HG03432 (cell line): ENCODE measurements around the gene PDIA6.
A peak's percentile ranks its signal among the peaks of the same experiment; 100 is the strongest.
"Not testable (repeated sequence)": the region's sequence is repeated elsewhere in the genome, so short reads cannot be mapped to it uniquely, and the experiment has no call there.

ENCODE experiments used
- ATAC-seq: cut with Tn5 transposase; IDR thresholded peaks from one replicate; pipeline ENCODE4 v1.9.1; 2021; ENCODE audit warnings: mild to moderate bottlenecking, moderate library complexity; ENCODE audit not compliant: unreplicated experiment

Gene PDIA6

DNA sequence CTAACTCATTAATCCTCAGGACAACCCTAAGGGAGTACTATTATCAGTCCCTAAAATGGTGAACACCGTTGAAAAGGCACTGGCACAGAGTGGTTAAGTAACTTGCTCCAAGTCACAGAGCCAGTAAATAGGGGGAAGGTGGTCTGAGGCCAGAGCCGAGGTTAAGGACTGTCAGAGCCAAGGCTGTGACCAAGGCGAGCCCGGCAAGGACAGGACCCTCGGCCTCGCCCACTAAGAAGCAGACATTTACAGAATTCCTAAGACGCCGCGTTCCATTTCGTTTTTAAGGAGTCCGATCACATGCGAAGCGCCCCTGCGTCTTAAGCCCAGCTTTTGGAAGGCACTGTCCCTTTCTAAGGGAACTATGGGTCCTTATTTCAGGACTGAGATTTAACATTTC, 1.1 kb downstream of the PDIA6 start:
- no peak for ATAC-seq

DNA sequence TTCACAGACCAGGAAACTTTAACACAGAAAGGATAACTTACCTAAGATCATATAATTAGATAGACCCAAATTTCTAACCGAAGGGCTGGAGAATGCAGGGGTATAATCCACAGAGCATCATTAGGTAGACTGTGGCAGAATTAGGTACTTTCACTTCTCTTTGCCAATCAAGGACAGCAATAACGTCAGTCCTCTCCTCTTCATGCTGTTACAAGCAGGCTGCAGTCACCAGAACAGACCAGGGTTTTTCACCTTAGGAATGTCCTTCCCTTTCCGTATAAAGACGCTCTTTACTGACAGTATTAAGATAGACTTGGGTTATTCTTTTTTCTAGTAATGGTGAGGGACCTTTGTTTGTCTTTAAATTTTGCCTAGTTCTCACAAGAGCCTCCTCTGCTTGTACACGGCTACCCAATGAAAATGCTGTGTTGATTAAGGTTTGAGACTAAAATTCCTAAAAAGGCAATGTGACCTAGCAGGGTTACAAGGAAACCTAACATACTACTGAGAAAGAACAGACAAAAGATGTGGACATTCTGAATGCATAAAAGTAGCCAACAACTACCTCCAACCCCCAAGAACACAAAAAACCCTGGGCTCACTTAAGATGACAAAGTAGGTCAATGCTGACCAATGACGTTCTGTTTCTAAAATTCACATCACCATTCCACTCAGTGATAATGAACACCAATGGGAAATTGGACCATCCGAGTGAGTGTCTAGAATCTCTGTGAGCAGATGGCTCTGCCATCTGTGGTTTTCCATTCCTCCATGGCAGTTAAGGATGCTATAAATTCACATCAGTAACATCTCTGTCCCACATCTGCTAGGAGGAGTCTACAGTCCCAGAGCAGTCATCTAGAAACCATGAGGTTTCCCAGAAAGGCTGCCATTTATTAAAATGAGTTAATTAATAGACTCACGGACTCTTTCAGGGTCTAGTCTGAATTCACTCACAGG, 2.1 kb downstream of the PDIA6 start:
- ATAC-seq: peak; percentile 26

DNA sequence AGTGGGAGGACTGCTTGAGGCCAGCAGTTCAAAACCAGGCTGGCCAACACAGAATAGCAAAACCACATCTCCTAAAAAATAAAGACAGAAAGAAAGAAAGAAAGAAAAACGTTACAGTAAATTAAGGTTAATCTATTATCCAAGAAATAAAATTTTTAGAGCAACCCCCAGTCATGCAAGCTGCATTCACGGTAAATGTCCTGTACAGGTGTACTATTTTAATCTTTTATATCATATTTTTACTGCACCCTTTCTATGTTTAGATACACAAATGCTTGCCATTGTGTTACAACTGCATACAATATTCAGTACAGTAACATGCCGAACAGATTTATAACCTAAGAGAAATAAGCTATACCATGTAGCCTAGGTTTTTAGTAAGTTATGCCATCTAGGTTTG, 6.0 kb downstream of the PDIA6 start:
- no peak for ATAC-seq

DNA sequence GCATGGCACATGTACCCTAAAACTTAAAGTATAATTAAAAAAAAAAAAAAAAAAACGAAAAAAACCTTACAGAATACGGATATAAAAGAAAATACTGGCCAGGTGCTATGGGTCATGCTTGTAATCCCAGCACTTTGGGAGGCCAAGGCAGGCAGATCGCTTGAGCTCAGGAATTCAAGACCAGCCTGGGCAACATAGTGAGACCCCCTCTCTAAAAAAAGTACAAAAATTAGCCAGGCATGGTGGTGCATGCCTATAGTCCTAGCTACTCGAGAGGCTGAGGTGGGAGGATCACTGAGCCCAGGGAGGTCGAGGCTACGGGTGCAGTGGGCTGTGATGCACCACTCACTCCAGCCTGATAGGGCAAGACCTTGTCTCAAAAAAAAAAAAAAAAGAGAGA, 6.6 kb downstream of the PDIA6 start:
- ATAC-seq: not testable (repeated sequence)

DNA sequence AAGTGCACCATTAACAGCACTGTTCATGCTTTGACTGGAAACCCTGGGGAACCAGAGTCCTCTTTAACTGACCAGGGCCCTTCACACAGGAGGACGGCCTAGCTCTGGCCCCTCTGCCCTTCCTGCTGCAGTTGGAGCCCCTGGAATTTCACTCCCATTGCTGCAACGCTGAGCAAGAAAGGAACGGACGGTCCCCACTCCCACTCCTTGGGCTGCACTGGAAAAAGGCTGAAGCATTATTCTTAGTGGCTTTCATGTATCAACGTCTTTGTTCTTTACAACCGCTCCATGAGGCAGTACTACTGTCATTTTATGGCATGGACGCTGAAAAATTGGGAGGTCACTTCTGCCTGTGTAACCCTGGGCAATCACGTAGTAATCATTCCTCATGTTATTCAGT, 9.9 kb downstream of the PDIA6 start:
- no peak for ATAC-seq

DNA sequence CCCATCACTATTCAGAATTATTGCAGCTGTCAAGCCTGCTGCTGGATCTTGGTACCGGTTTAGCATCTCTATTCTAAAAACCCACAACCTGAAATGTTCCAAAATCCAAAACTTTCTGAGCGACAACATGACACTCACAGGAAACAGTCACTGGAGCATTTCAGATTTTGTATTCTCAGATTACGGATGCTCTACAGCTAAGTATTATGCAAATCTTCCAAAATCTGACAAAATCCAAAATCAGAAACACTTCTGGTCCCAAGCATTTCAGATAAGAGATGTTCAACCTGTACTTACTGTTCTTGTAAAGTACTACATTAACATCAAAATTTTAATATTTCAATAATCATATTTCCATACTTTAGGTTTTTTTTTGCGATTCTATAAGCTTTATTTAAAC, 12.4 kb downstream of the PDIA6 start:
- no peak for ATAC-seq

DNA sequence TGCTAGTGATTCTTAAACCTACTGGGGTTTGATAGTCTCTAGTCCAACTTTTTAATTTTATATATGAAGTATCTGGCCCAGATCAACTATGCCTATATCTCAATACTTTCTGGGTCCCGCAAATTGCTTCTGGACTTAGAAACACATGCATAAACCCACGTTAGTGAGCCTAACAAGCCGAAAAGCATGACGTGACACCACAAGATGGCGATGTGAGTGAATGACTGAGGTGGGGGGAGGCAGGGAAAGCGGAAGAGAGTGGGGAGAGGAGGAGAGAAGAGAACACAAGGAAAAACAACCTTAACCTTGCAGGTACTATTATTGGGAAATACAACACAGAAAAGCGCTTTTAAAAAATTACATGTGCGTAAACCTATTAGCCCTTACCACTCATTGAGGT, 13.8 kb downstream of the PDIA6 start:
- ATAC-seq: no peak

DNA sequence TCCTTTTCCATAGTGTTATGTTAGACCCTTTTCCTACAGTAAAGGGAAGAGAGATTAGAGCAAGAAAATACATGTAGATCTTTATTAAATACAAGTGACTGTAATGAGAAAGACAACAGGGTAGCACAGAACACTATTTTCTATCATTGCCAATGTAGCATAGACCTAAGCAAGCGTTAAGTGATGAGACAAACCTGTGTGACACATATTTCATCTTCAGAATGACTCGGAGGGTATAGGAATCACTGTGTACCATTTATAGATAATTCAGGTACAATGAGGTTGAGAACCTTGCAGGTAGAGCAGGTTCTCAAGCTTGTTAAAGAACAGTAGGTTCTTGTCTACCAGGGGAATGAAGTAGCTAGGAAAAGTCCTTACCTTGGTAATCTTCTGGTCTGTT, 15.9 kb downstream of the PDIA6 start:
- no peak for ATAC-seq

DNA sequence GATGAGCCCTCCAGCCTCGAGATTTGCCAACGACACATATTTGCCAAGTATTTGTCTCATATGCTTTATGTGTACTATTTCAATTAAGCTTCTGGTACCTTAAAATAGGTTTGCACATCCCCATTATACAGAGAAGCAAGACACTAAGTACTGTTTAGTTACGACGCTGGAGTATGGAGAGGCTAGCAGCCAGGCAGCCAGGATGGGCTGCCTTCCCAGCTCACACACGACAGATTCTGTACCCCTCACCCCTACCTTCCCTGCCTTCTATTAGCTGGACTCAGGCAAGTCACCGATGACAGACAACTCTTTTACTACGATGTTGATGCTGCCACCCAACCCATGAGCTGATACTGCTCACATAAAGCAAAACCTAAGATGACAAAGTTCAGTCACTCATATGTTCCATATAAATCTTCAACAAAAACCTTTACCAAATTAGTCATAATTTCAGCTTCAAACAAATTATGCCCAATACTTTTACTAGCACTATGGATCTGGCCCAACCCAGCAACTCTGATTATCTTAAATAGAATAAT, 17.0 kb downstream of the PDIA6 start:
- ATAC-seq: no peak

DNA sequence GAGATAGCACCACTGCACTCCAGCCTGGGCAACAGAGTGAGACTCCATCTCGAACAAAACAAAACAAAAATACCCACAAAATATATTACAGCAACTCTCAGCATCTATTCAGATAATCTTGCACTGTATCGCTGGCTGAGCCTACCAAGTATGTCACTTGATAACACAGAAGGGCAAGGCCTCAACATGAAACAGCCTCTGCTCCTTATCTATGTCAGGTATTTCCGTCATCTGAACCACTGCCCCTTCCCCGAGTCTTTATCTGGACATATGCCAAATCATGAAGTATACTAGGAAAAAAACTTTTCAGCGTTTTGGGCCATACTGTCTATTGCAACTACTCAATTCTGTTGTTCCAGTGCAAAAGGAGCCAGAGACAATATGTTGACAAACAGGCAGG, 17.7 kb downstream of the PDIA6 start:
- ATAC-seq: no peak

DNA sequence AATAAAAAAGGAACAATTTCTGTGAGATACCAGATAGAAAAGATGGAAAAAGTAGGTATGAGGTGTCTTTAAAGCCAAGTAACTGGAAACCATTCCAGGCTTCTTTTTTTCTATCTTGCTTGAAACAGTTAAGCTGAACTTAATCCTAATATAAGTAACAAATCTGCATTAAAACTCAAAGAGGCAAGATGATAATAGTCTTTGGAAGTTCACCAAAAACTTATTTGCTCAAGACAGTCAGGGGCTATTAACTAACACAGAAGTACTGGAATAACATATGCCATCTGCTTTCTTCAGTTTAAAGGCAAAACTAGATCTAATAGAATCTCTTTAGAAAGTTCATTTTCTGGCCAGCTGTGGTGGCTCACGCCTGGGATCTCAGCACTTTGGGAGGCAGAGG, 18.8 kb downstream of the PDIA6 start:
- no peak for ATAC-seq

DNA sequence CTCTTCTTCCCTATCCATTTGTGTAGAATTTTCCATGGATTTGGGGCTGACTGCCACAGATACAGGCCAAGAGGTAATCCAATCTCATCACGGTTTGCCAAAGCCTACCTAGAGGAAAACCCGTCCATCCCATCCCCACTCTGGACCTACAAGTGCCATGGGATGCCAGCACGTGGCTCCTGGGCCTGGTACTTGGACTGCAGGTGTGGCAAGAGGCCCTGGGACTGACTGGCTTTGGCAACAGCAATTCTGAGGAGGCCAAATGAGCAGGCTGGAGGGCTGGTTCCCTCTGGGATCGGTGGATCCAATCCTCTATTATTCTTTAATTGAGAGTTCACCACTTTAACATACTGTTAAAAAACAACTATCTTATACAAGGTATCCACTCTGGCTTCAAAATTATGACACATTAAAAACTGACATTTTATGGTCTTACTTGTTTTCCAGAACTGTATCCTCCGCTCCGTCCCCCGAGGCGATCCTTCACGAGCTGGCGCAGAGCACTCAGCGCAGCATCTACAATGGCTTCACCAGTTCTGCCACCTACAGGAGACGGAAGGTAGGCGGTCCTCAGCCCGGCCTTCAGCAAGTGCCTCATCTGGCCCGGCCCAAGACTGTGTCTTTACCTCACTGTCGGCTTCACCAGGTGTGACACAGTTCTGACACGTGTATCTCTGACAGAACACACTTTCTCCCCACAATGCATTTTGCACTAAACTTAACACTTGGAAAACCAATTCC, 19.8 kb downstream of the PDIA6 start:
- ATAC-seq: no peak

DNA sequence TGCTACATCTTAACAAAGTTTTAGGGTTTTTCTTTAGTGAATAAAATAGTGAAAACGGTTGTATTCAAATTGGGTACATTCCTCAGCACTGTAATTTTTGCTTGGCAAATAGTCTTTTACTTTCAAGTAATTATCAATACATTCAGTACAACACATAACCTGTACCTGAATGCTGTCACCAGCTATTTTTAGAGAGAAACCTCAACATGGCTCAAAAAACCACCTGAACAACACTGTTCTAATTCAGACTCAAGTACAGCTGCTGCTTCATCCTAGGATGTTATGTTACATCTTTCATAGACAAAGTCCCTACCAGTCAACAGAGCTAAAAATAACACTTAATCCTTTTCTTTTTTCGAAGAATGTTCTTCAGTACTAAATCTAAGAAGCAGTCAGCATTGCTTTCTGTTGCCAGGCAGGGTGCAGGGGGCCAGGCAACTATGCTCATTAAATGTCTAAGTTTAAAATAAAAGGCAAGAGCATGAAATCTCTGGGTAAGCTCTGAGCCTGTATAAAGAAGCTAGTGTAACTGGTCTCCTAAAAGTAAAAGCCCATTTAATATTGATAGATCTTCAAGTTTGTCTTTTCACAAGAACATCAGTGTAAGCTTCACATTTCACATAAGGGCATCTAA, 20.5 kb downstream of the PDIA6 start:
- ATAC-seq: peak; percentile 57

DNA sequence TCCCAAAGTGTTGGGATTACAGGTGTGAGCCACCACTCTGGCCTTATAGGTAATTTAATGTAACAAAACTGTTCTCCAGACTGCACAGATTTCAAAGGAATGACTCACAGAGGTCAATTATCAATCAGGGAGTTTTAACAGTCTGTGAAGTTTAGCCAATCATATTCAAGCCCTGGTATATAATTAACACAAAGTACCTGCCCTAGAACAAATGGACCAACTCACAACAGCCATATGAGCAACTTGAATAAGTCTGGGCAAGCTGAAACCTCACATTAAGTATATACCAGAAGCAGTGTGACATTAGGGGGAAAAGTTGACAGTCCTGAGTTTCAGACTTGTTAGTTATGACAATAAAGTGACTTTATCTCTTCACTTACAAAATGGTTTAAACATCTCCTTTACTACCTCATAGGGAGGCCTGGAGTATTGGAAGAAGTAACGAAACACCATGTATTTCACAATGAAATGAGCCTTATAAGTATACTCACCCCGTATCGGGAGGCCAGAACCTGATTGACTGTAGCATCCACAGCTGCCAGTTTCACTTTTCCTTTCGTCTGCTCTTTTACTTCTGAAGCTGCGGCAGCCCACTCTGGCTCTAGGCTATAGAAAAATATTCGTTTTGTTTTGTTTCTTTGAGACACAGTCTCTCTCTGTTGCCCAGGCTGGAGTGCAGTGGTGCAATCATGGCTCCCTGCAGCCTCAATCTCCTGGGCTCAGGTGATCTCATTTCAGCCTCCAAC, 22.2 kb downstream of the PDIA6 start:
- peak; percentile 79 for ATAC-seq

DNA sequence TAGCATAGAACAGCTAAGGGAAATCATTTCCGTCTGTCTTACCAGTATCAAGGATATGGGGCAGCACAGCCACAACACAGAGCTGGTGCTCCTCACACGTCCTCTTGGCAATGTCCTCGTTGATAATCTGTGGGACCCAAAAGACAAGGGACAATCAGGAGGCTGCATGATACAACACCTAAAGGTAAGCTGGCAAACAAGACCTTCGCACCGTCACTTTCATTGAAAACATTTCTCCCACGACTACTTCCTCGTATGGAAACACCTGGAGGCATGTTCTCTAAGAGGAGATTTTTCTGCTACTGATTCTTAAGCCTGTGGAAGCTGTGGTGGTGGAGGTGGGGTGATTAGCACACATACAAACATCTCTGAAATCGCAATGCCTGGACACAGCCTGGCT, 23.7 kb downstream of the PDIA6 start:
- ATAC-seq: no peak

DNA sequence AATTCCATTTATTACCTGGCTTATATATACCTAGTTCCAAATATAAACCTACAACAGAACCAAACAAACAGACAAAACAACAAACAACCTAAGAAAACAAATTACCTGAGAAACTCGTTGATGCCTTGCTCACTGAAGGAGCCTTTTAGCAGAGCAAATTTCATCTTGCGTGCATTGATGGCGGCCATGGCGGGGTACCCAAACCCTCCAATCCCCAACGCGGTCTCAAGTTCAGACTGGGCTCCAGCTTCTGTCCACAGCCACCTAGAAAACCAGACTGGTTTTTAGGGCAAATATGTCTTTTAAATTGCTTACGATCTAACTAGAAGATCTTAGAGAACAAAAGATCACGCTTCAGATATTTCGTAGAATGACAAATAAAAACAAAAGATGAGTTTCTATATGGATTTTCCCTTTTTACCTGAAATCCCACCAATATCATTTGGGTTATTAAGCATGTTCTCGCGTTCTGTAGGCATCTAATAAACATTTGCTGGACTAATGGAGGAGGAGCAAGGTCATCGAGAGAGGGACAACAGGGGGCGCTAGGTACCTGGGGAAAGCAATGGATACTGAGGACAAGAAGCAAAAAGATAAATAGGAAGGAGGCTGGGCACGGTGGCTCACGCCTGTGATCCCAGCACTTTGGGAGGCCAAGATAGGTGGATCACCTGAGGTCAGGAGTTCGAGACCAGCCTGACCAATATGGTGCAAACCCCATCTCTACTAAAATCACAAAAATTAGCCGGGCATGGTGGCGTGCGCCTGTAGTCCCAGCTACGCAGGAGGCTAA, 25.2 kb downstream of the PDIA6 start:
- ATAC-seq: no peak

DNA sequence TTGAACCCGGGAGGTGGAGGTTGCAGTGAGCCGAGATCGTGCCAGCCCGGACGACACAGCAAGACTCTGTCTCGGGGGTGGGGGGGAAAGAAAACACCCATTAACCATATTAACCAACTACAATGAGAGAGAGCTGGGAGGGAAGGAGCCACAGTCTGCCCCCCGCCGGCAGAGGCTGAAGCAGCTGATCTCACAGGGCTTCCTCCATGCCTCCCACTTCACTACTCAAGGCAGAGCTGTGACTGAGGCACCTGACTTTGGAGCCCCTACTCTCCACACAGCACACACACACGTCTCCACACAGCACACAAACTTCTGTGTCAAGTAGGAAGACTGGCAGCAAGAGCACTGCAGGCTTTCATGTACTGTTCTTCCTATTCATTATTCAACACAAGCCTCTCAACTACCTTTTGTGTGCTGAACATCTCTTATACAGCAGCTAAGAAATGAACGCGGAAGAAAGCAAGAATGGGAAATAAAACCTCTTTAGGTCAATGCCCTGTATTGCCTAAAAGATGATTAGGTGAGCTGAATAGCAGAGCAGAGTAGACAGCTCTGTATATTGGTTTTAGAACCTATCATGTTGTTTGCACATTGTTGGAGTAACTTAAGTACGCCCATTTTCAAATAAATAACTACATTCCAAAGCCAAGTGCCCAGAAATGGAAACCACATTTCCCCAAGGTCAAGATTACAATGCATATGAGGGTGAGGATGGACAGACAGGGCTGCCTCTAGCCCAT, 26.2 kb downstream of the PDIA6 start:
- no peak for ATAC-seq

DNA sequence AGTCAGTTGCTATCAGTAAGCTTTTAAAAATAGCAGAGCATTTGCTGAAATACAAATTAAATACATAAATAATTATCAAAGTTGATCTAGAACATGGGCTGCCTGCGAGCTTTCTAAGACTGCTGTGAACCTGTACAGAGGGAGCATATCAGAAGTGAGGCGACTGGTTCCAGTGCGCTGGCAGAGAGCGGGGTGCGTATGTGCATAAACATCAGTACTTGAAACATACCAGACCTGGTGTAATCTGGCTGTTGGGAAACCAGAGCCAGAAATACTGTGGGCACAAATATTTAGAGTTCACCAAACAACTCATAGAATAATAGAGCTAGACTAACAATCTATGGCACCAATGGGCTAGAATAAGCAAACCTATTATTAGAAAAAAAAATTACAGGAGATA, 27.3 kb downstream of the PDIA6 start:
- no peak for ATAC-seq

DNA sequence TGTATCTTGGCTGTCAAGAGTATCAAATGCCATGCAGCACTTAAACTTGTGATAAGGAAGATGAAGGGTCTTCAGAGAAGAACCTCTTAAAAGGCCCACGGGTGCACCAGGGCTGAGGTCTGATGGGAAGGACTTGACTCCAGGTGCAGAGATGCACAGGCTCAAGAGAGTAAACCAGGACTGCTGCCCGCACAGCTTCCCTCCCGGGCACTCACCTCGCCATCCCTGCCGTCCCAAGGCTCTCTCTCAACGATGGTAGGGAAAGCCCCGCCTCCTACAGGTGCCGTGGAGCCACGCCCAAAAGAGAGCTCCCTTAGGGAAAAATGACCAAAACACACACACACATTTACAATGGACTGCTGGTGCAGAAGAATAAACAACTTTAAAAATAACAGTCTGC, 27.9 kb downstream of the PDIA6 start:
- no peak for ATAC-seq
